Thoracic aorta (tissue), 2 donors: Measurements from ENCODE around the gene VPS50. TPM values are rescaled to one million over a fixed set of nuclear protein-coding genes. Genes with fewer than 3 reads are reported as not detected.

Source experiments
- ATAC-seq: fragments of 150-250 bp; one replicate; pipeline ENCODE4 v1.8.0; 2017; ENCODE audit warnings: low read depth; ENCODE audit not compliant: insufficient number of reproducible peaks, low FRiP score
- DNase-seq: peaks from one replicate; pipeline ENCODE4 v3.0.0-alpha.2; 2020; ENCODE audit warnings: low spot score
- H3K27ac ChIP-seq, 2 donors: fragments of 200-600 bp; sonication (generic); 1 replicate in 1 of 2; 2 replicates in 1 of 2; pipeline ENCODE4 v1.5.1; 2016; ENCODE audit warnings: mild to moderate bottlenecking in 2 of 2, moderate library complexity in 2 of 2
- H3K27me3 ChIP-seq: fragments of 200-600 bp; sonication (generic); replicated peaks from 2 replicates; pipeline ENCODE4 v1.6.0; 2016; ENCODE audit warnings: mild to moderate bottlenecking; ENCODE audit not compliant: insufficient read depth
- H3K36me3 ChIP-seq: fragments of 200-600 bp; sonication (generic); one replicate; pipeline ENCODE4 v1.5.1; 2016
- H3K4me1 ChIP-seq, 2 donors: fragments of 200-600 bp; sonication (generic); 1 replicate in 1 of 2; 2 replicates in 1 of 2; pipeline versions ENCODE4 v1.5.1 to v1.6.0; 2016; ENCODE audit warnings: low read depth in 2 of 2, mild to moderate bottlenecking in 1 of 2; ENCODE audit not compliant: control insufficient read depth in 1 of 2
- H3K4me3 ChIP-seq: fragments of 200-600 bp; sonication (generic); 2 replicates; pipeline ENCODE4 v1.5.1; 2016; ENCODE audit warnings: mild to moderate bottlenecking
- H3K9me3 ChIP-seq: fragments of 200-600 bp; sonication (generic); 2 replicates; pipeline ENCODE4 v1.5.1; 2016
- total RNA-seq, 2 donors: library from RNA; depleted of rRNA; stranded (reverse); fragments of >200 nt; gene quantifications; one replicate each; pipeline versions ENCODE4 v1.1.0 to v1.2.3, GENCODE V29; 2016
- TF ChIP-seq, protein P1 (sequence below): fragments of 200-600 bp; sonication (generic); IDR thresholded peaks from one replicate; pipeline ENCODE4 v1.5.1; 2019; ENCODE audit warnings: antibody characterized with exemption

VPS50 gene
- total RNA-seq, 2 donors from 2014 or later: 18.1 to 25.3 TPM

DNA sequence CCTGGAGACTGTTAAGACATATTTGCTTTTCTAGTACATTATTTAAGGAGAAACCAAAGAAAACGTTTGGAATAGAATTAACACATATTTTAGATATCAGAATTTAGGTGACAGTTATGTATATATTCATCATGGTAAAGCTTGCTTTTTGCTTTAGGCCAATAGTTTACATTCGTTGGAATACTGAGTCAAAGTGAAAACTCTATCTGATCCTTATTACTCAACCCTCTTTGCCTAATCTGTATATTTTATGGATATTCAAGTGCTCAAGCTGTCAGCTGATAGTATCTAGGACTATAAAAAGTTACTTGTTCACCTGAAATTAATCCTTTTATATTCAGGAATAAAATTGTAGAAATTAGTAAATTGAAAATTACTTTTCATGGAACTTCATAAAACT, 61.1 kb downstream of the VPS50 start:
- TF ChIP-seq, protein P1, sequence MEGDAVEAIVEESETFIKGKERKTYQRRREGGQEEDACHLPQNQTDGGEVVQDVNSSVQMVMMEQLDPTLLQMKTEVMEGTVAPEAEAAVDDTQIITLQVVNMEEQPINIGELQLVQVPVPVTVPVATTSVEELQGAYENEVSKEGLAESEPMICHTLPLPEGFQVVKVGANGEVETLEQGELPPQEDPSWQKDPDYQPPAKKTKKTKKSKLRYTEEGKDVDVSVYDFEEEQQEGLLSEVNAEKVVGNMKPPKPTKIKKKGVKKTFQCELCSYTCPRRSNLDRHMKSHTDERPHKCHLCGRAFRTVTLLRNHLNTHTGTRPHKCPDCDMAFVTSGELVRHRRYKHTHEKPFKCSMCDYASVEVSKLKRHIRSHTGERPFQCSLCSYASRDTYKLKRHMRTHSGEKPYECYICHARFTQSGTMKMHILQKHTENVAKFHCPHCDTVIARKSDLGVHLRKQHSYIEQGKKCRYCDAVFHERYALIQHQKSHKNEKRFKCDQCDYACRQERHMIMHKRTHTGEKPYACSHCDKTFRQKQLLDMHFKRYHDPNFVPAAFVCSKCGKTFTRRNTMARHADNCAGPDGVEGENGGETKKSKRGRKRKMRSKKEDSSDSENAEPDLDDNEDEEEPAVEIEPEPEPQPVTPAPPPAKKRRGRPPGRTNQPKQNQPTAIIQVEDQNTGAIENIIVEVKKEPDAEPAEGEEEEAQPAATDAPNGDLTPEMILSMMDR: no peak
- no peak overlapping the region for H3K27ac ChIP-seq
- H3K4me3 ChIP-seq: no peak overlapping the region
- DNase-seq (no peak), ATAC-seq (no peak)
- no peaks in the 10 kb centered on the region for H3K9me3 ChIP-seq
- no peaks in the 10 kb centered on the region for H3K27me3 ChIP-seq
- H3K36me3 ChIP-seq: peaks cover 6% of the 10 kb centered on the region
- no peaks in the 10 kb centered on the region for H3K4me1 ChIP-seq

DNA sequence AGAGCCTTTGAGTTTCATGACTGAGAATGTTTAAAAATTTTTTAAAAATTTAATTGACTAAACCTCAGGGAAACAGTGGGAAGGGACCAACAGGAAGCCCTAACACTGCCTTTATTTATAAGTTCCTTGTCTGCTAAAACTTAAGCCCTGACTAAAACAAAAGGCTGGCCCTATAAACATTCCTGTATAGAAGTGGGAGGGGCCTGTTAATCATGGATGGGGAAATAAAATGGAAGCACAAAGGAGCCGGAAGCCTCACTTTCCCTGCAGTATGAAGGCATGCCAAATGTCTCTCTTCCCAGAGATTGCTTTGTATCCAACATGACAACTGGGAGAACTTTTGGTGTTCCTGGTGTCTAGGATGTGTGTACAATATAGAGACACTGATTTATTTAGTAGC, 66.0 kb downstream of the VPS50 start:
- H3K27me3 ChIP-seq: no peaks in the 10 kb centered on the region
- no peak overlapping the region for H3K27ac ChIP-seq
- no peaks in the 10 kb centered on the region for H3K4me1 ChIP-seq
- H3K36me3 ChIP-seq: peaks cover 6% of the 10 kb centered on the region
- TF ChIP-seq, protein P1: no peak
- ATAC-seq (no peak), DNase-seq (no peak)
- H3K4me3 ChIP-seq: no peak overlapping the region
- H3K9me3 ChIP-seq: no peaks in the 10 kb centered on the region

GRCh38 chr7:93298671-93299070, 66.5 kb downstream of the VPS50 start:
- Histone ChIP-seq H3K27me3 (no peaks in the 10 kb centered on the region), H3K4me3 (no peak overlapping the region)
- ATAC-seq: no peak

GRCh38 chr7:93301736-93302135, 69.6 kb downstream of the VPS50 start:
- H3K4me3 ChIP-seq: no peak overlapping the region
- no peaks in the 10 kb centered on the region for H3K4me1 ChIP-seq
- no peaks in the 10 kb centered on the region for H3K27me3 ChIP-seq
- H3K9me3 ChIP-seq: no peaks in the 10 kb centered on the region
- TF ChIP-seq, protein P1: no peak
- ATAC-seq (no peak), DNase-seq (no peak)
- no peak overlapping the region for H3K27ac ChIP-seq
- H3K36me3 ChIP-seq: peaks cover 3% of the 10 kb centered on the region

More at GRCh38 chr7:93298671-93299070, 66.5 kb downstream of the VPS50 start:
- Histone ChIP-seq H3K36me3 (peaks cover 5% of the 10 kb centered on the region), H3K4me1 (no peaks in the 10 kb centered on the region), H3K27ac (no peak overlapping the region), H3K9me3 (no peaks in the 10 kb centered on the region)
- TF ChIP-seq, protein P1: no peak
- DNase-seq: no peak

- Histone ChIP-seq H3K27ac (no peak overlapping the region), H3K4me3 (no peak overlapping the region), H3K9me3 (no peaks in the 10 kb centered on the region), H3K4me1 (no peaks in the 10 kb centered on the region), H3K27me3 (no peaks in the 10 kb centered on the region), H3K36me3 (no peaks in the 10 kb centered on the region)
- no peak for ATAC-seq
- DNase-seq: no peak
- TF ChIP-seq, protein P1: no peak
Observed at GRCh38 chr7:93307131-93307660, 75.0 kb downstream of the VPS50 start.
